Measurements from ENCODE around the gene LEO1.

LEO1 gene

GRCh38 chr15:51971032-51971374 lies 575 bp downstream of the LEO1 start:
- H3K4me1 ChIP-seq (ENCODE audit: control insufficient read depth, low read length): peaks cover 10% of the 10 kb centered on the region
- peaks cover 60% of the 10 kb centered on the region for H3K79me2 ChIP-seq (ENCODE audit: control insufficient read depth, low read length)
- H3K9me2 ChIP-seq (replicated peaks; ENCODE audit: control insufficient read depth, low read length): no peaks in the 10 kb centered on the region
- peak overlapping the region; percentile 63 for H3K4me2 ChIP-seq (ENCODE audit: low read length)
- no peaks in the 10 kb centered on the region for H3K9me3 ChIP-seq (ENCODE audit: control insufficient read depth, insufficient read depth, low read length)
- TF ChIP-seq CTCF (IDR thresholded peaks at IDR 0.05; ENCODE audit: low read depth, low read length, poor library complexity, severe bottlenecking): no peak
- TF ChIP-seq EZH2phosphoT487 (IDR thresholded peaks at IDR 0.05; ENCODE audit: borderline replicate concordance, low read length): no peak
- peak overlapping the region; percentile 92 for H3K4me3 ChIP-seq (ENCODE audit: low read length)
- peaks cover 9% of the 10 kb centered on the region for H3K36me3 ChIP-seq (ENCODE audit: control insufficient read depth, low read length)
- no peaks in the 10 kb centered on the region for H4K20me1 ChIP-seq (ENCODE audit: control insufficient read depth, insufficient read depth, low read depth, low read length)
- no peaks in the 10 kb centered on the region for H3K27me3 ChIP-seq (ENCODE audit: control insufficient read depth, low read length)
- no peaks in the 10 kb centered on the region for H3F3A ChIP-seq (ENCODE audit: control insufficient read depth, insufficient read depth)
- peak overlapping the region; percentile 72 for H3K27ac ChIP-seq (ENCODE audit: low read depth, low read length)

- Histone ChIP-seq H3K9me2 (replicated peaks; ENCODE audit: control insufficient read depth, low read length) (no peaks in the 10 kb centered on the region), H3K4me2 (ENCODE audit: low read length) (peak overlapping the region; percentile 63), H3K4me3 (ENCODE audit: low read length) (peak overlapping the region; percentile 92), H4K20me1 (ENCODE audit: control insufficient read depth, insufficient read depth, low read depth, low read length) (no peaks in the 10 kb centered on the region), H3K4me1 (ENCODE audit: control insufficient read depth, low read length) (peaks cover 10% of the 10 kb centered on the region), H3K79me2 (ENCODE audit: control insufficient read depth, low read length) (peaks cover 67% of the 10 kb centered on the region), H3K27ac (ENCODE audit: low read depth, low read length) (no peak overlapping the region), H3K36me3 (ENCODE audit: control insufficient read depth, low read length) (peaks cover 15% of the 10 kb centered on the region), H3F3A (ENCODE audit: control insufficient read depth, insufficient read depth) (no peaks in the 10 kb centered on the region), H3K9me3 (ENCODE audit: control insufficient read depth, insufficient read depth, low read length) (no peaks in the 10 kb centered on the region), H3K27me3 (ENCODE audit: control insufficient read depth, low read length) (no peaks in the 10 kb centered on the region)
- TF ChIP-seq CTCF (IDR thresholded peaks at IDR 0.05; ENCODE audit: low read depth, low read length, poor library complexity, severe bottlenecking): no peak
- no peak for TF ChIP-seq EZH2phosphoT487 (IDR thresholded peaks at IDR 0.05; ENCODE audit: borderline replicate concordance, low read length)
These were observed 1.3 kb downstream of the LEO1 start for GRCh38 chr15:51970132-51970817.

GRCh38 chr15:51969728-51970127 lies 1.9 kb downstream of the LEO1 start:
- no peaks in the 10 kb centered on the region for H3K9me3 ChIP-seq (ENCODE audit: control insufficient read depth, insufficient read depth, low read length)
- no peaks in the 10 kb centered on the region for H4K20me1 ChIP-seq (ENCODE audit: control insufficient read depth, insufficient read depth, low read depth, low read length)
- H3K4me2 ChIP-seq (ENCODE audit: low read length): peak overlapping the region; percentile 63
- H3K79me2 ChIP-seq (ENCODE audit: control insufficient read depth, low read length): peaks cover 73% of the 10 kb centered on the region
- H3F3A ChIP-seq (ENCODE audit: control insufficient read depth, insufficient read depth): no peaks in the 10 kb centered on the region
- H3K4me3 ChIP-seq (ENCODE audit: low read length): peak overlapping the region; percentile 92
- peaks cover 15% of the 10 kb centered on the region for H3K36me3 ChIP-seq (ENCODE audit: control insufficient read depth, low read length)
- H3K4me1 ChIP-seq (ENCODE audit: control insufficient read depth, low read length): peaks cover 10% of the 10 kb centered on the region
- no peaks in the 10 kb centered on the region for H3K9me2 ChIP-seq (replicated peaks; ENCODE audit: control insufficient read depth, low read length)
- H3K27ac ChIP-seq (ENCODE audit: low read depth, low read length): no peak overlapping the region
- no peak for TF ChIP-seq CTCF (IDR thresholded peaks at IDR 0.05; ENCODE audit: low read depth, low read length, poor library complexity, severe bottlenecking)
- TF ChIP-seq EZH2phosphoT487 (IDR thresholded peaks at IDR 0.05; ENCODE audit: borderline replicate concordance, low read length): no peak
- no peaks in the 10 kb centered on the region for H3K27me3 ChIP-seq (ENCODE audit: control insufficient read depth, low read length)

Data from DOHH2 (cell line).